H9 (cell line): ENCODE measurements around the gene KLHDC8A. TPM values are rescaled to one million over a fixed set of nuclear protein-coding genes. Genes with fewer than 3 reads are reported as not detected.
A peak's percentile ranks its signal among the peaks of the same experiment; 100 is the strongest.
"Not testable (repeated sequence)": the region's sequence is repeated elsewhere in the genome, so short reads cannot be mapped to it uniquely, and the experiment has no call there.

Experiments
- DNase-seq: peaks from one replicate; pipeline ENCODE4 v3.0.0-alpha.2; 2017
- H2AFZ ChIP-seq: one replicate; pipeline ENCODE4 v1.6.1; 2013; ENCODE audit warnings: mild to moderate bottlenecking, low read length, control low read depth, moderate library complexity
- H2AK5ac ChIP-seq: 2 replicates; pipeline ENCODE4 v1.6.1; 2013; ENCODE audit warnings: low read length, control low read depth, mixed read lengths; ENCODE audit not compliant: insufficient read length
- H2BK120ac ChIP-seq: one replicate; pipeline ENCODE4 v1.6.1; 2013; ENCODE audit warnings: low read depth, mild to moderate bottlenecking, low read length, control low read depth, inconsistent platforms; ENCODE audit not compliant: poor library complexity, severe bottlenecking
- H2BK12ac ChIP-seq: 2 replicates; pipeline ENCODE4 v1.6.1; 2013; ENCODE audit warnings: low read length, control low read depth, mixed read lengths, low read depth; ENCODE audit not compliant: insufficient read length
- H2BK15ac ChIP-seq: 2 replicates; pipeline ENCODE4 v1.6.1; 2013; ENCODE audit warnings: low read depth, low read length, control low read depth
- H2BK20ac ChIP-seq: one replicate; pipeline ENCODE4 v1.6.1; 2013; ENCODE audit warnings: low read depth, mild to moderate bottlenecking, low read length, control low read depth, inconsistent platforms; ENCODE audit not compliant: poor library complexity, severe bottlenecking
- H2BK5ac ChIP-seq: 2 replicates; pipeline ENCODE4 v1.6.1; 2013; ENCODE audit warnings: low read length, control low read depth, mixed read lengths; ENCODE audit not compliant: insufficient read length
- H3K14ac ChIP-seq: 2 replicates; pipeline ENCODE4 v1.6.1; 2013; ENCODE audit warnings: low read length, control low read depth; ENCODE audit not compliant: insufficient read depth
- H3K18ac ChIP-seq: 2 replicates; pipeline ENCODE4 v1.6.1; 2013; ENCODE audit warnings: low read depth, mild to moderate bottlenecking, mixed read lengths, low read length, control low read depth; ENCODE audit not compliant: insufficient read length
- H3K23ac ChIP-seq: 2 replicates; pipeline ENCODE4 v1.6.1; 2013; ENCODE audit warnings: low read length, control low read depth, mixed read lengths, low read depth; ENCODE audit not compliant: insufficient read length
- H3K23me2 ChIP-seq: 2 replicates; pipeline ENCODE4 v1.6.1; 2013; ENCODE audit warnings: low read depth, mild to moderate bottlenecking, mixed read lengths, low read length, control low read depth; ENCODE audit not compliant: insufficient read length, poor library complexity, severe bottlenecking
- H3K27ac ChIP-seq: 2 replicates; pipeline ENCODE4 v1.5.1; 2013; ENCODE audit warnings: low read length, control low read depth, mixed read lengths, low read depth; ENCODE audit not compliant: insufficient read length
- H3K27me3 ChIP-seq: 2 replicates; pipeline ENCODE4 v1.6.1; 2013; ENCODE audit warnings: low read length, control low read depth, inconsistent platforms; ENCODE audit not compliant: insufficient read depth
- H3K4ac ChIP-seq: 2 replicates; pipeline ENCODE4 v1.6.1; 2013; ENCODE audit warnings: low read depth, mild to moderate bottlenecking, control low read depth, inconsistent platforms, low read length, moderate library complexity
- H3K4me1 ChIP-seq: 2 replicates; pipeline ENCODE4 v1.6.1; 2013; ENCODE audit warnings: low read length, control low read depth, inconsistent platforms; ENCODE audit not compliant: insufficient read depth
- H3K4me2 ChIP-seq: 2 replicates; pipeline ENCODE4 v1.6.1; 2013; ENCODE audit warnings: low read length, control low read depth, mixed read lengths; ENCODE audit not compliant: insufficient read length, insufficient read depth
- H3K56ac ChIP-seq: 2 replicates; pipeline ENCODE4 v1.6.1; 2013; ENCODE audit warnings: low read depth, mild to moderate bottlenecking, mixed read lengths, low read length, control low read depth; ENCODE audit not compliant: insufficient read length
- H3K79me1 ChIP-seq: 2 replicates; pipeline ENCODE4 v1.6.1; 2013; ENCODE audit warnings: low read depth, mild to moderate bottlenecking, moderate library complexity, low read length, control low read depth, inconsistent platforms; ENCODE audit not compliant: insufficient read depth, poor library complexity, severe bottlenecking
- H3K79me2 ChIP-seq: 2 replicates; pipeline ENCODE4 v1.6.1; 2013; ENCODE audit warnings: low read length, control low read depth, inconsistent platforms; ENCODE audit not compliant: insufficient read depth
- H3K9ac ChIP-seq: 2 replicates; pipeline ENCODE4 v1.6.1; 2013; ENCODE audit warnings: low read length, control low read depth, mixed read lengths; ENCODE audit not compliant: insufficient read length; ENCODE audit errors: extremely low read depth
- H3K9me3 ChIP-seq: one replicate; pipeline ENCODE4 v1.6.1; 2013; ENCODE audit warnings: low read depth, low read length, inconsistent platforms; ENCODE audit not compliant: control insufficient read depth
- H3T11ph ChIP-seq: one replicate; pipeline ENCODE4 v1.6.1; 2013; ENCODE audit warnings: mild to moderate bottlenecking, low read length, control low read depth, inconsistent platforms
- H4K20me1 ChIP-seq: one replicate; pipeline ENCODE4 v1.6.1; 2013; ENCODE audit not compliant: control insufficient read depth, insufficient read length, insufficient read depth
- H4K5ac ChIP-seq: 2 replicates; pipeline ENCODE4 v1.6.1; 2013; ENCODE audit warnings: low read depth, mild to moderate bottlenecking, mixed read lengths, low read length, control low read depth; ENCODE audit not compliant: insufficient read length
- H4K8ac ChIP-seq: replicated peaks from 2 replicates; pipeline ENCODE4 v1.6.1; 2013; ENCODE audit warnings: low read length, control low read depth, mixed read lengths, low read depth; ENCODE audit not compliant: insufficient read length
- H4K91ac ChIP-seq: 2 replicates; pipeline ENCODE4 v1.6.1; 2013; ENCODE audit warnings: low read depth, mild to moderate bottlenecking, moderate library complexity, mixed read lengths, low read length, control low read depth; ENCODE audit not compliant: insufficient read length
- H3K27ac Mint-ChIP-seq, 3 experiments: 2 replicates in 2 of 3; 3 replicates in 1 of 3; pipeline ENCODE4 v1.8.0; 2020 to 2021; ENCODE audit warnings: mixed read lengths in 3 of 3, mild to moderate bottlenecking in 1 of 3, moderate library complexity in 1 of 3
- H3K27me3 Mint-ChIP-seq: 2 replicates; pipeline ENCODE4 v1.8.0; 2021; ENCODE audit warnings: low read depth, mild to moderate bottlenecking, moderate library complexity, mixed read lengths
- H3K36me3 Mint-ChIP-seq, 3 experiments: 2 replicates in 2 of 3; 3 replicates in 1 of 3; pipeline ENCODE4 v1.8.0; 2020 to 2021; ENCODE audit warnings: low read depth in 3 of 3, mixed read lengths in 3 of 3; ENCODE audit not compliant: insufficient read depth in 1 of 3
- H3K4me1 Mint-ChIP-seq, 2 experiments: 2 replicates each; pipeline ENCODE4 v1.8.0; 2020; ENCODE audit warnings: mixed read lengths in 2 of 2
- H3K4me3 Mint-ChIP-seq, 2 experiments: 2 replicates in 1 of 2; 3 replicates in 1 of 2; pipeline ENCODE4 v1.8.0; 2020 to 2021; ENCODE audit warnings: mild to moderate bottlenecking in 2 of 2, mixed read lengths in 2 of 2, moderate library complexity in 1 of 2
- H3K9me3 Mint-ChIP-seq, 2 experiments: 2 replicates in 1 of 2; 3 replicates in 1 of 2; pipeline ENCODE4 v1.8.0; 2020; ENCODE audit warnings: mild to moderate bottlenecking in 2 of 2, mixed read lengths in 2 of 2, moderate library complexity in 1 of 2
- WGBS: extraction: QIAGEN DNeasy Blood & Tissue Kit; methylation state at CpG from one replicate; pipeline ENCODE4 v1.1.7; 2013; ENCODE audit warnings: missing lambda C conversion rate, low lambda C conversion rate, mixed read lengths; ENCODE audit not compliant: insufficient read length; ENCODE audit errors: extremely low coverage; 5-methylcytosine and 5-hydroxymethylcytosine counted together
- total RNA-seq: library from RNA; stranded (reverse); gene quantifications from 2 replicates; pipeline ENCODE4 v1.2.1, GENCODE V29; 2021
- TF ChIP-seq, protein P1 (sequence below): fragments of 200-600 bp; sonication (generic); conservative IDR thresholded peaks from 3 replicates; pipeline ENCODE4 v1.8.0; 2021; ENCODE audit warnings: antibody characterized with exemption, mild to moderate bottlenecking

KLHDC8A gene
- total RNA-seq, 1 experiment from 2014 or later: 0.96 TPM

DNA sequence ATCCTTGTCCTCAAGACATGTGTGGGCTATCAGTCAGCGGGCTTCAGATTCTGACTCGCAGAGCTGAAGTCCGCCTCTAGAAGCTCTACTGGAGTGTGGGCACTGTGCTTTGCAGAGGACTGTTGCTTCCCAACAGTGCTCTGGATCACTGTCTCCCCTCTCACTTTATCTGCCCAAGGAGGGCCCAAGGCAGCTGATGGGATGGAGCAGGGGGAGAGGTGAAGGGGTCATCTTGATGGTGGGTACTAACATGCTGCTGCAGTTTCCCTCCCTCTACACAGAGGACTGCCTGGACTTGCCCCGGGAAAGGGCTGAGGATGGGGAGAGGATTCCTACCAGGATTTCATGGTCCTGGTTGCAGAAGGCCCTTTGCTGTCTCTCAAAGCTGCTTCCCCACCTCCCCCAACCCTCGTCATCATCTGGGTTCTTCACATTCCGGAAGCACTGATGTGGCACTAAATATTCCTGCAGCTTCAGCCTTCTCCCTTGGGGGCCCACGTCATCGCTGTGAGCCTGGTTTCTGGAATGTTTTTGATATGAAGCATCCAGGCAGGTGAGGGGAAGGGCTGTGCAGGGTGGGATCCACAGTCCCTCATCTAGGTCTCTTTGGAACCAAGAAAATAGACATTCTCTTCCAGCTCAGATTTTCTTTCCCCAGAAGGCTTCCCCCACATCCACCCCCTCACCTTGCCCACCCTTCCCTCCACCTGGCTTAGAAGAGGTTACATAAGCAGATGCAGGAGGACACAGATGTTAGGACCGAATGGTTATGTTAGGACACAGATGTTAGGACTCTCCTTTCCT is 58.3 kb downstream of the KLHDC8A start:
- H3K27ac ChIP-seq: peak overlapping the region; percentile 16
- H4K8ac ChIP-seq: peak overlapping the region; percentile 58
- H3K4ac ChIP-seq: peak overlapping the region; percentile 47; the same call in 1 of the 2 replicates
- WGBS: no CpG with 5 or more reads among the region's 9 CpGs
- H3K4me3 Mint-ChIP-seq: peak overlapping the region in 1 of 2 experiments; percentile 23; a peak in 1 of 5 replicates
- peaks cover 24% of the 10 kb centered on the region for H3K4me1 ChIP-seq
- DNase-seq: peak; percentile 88
- no peak overlapping the region for H2AFZ ChIP-seq
- H3K27me3 ChIP-seq: no peaks in the 10 kb centered on the region
- H3K23me2 ChIP-seq: peaks cover 5% of the 10 kb centered on the region
- H2BK15ac ChIP-seq: peak overlapping the region; percentile 9; the same call in 1 of the 2 replicates
- H3K9ac ChIP-seq: no peak overlapping the region
- no peak overlapping the region for H2BK120ac ChIP-seq
- no peaks in the 10 kb centered on the region for H3K9me3 ChIP-seq
- H3K4me1 Mint-ChIP-seq: peaks cover 75 to 85% of the 10 kb centered on the region in 2 experiments
- no peaks in the 10 kb centered on the region for H3K79me2 ChIP-seq
- peak overlapping the region; percentile 93 to 98 (median 94); a peak in 6 of 7 replicates for H3K27ac Mint-ChIP-seq
- H3K56ac ChIP-seq: no peak overlapping the region
- peak overlapping the region; percentile 77 for H2AK5ac ChIP-seq
- peak overlapping the region; percentile 82 for H3K18ac ChIP-seq
- H3K14ac ChIP-seq: peak overlapping the region; percentile 74; the same call in 1 of the 2 replicates
- H2BK20ac ChIP-seq: no peak overlapping the region
- H3K23ac ChIP-seq: no peak overlapping the region
- no peak overlapping the region for H3K4me2 ChIP-seq
- no peaks in the 10 kb centered on the region; a peak in 1 of 5 replicates for H3K9me3 Mint-ChIP-seq
- no peak overlapping the region for H3T11ph ChIP-seq
- H2BK12ac ChIP-seq: peak overlapping the region; percentile 71
- H3K27me3 Mint-ChIP-seq: no peaks in the 10 kb centered on the region
- peak overlapping the region; percentile 29 for H4K91ac ChIP-seq
- TF ChIP-seq, protein P1, sequence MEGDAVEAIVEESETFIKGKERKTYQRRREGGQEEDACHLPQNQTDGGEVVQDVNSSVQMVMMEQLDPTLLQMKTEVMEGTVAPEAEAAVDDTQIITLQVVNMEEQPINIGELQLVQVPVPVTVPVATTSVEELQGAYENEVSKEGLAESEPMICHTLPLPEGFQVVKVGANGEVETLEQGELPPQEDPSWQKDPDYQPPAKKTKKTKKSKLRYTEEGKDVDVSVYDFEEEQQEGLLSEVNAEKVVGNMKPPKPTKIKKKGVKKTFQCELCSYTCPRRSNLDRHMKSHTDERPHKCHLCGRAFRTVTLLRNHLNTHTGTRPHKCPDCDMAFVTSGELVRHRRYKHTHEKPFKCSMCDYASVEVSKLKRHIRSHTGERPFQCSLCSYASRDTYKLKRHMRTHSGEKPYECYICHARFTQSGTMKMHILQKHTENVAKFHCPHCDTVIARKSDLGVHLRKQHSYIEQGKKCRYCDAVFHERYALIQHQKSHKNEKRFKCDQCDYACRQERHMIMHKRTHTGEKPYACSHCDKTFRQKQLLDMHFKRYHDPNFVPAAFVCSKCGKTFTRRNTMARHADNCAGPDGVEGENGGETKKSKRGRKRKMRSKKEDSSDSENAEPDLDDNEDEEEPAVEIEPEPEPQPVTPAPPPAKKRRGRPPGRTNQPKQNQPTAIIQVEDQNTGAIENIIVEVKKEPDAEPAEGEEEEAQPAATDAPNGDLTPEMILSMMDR: no peak
- H3K36me3 Mint-ChIP-seq: peaks cover 8 to 13% (median 13%) of the 10 kb centered on the region in 3 experiments
- no peak overlapping the region for H2BK5ac ChIP-seq
- H4K20me1 ChIP-seq: no peaks in the 10 kb centered on the region
- peak overlapping the region; percentile 85 for H4K5ac ChIP-seq
- no peaks in the 10 kb centered on the region for H3K79me1 ChIP-seq

- H3K56ac ChIP-seq, H4K5ac ChIP-seq, H3T11ph ChIP-seq, H3K27me3 ChIP-seq, H2BK15ac ChIP-seq, H3K36me3 Mint-ChIP-seq, H2AFZ ChIP-seq, H3K9me3 ChIP-seq, H3K4ac ChIP-seq, DNase-seq, H2BK12ac ChIP-seq, H3K79me1 ChIP-seq, H3K27ac ChIP-seq, H3K79me2 ChIP-seq, H3K23ac ChIP-seq, H4K8ac ChIP-seq, H3K9ac ChIP-seq, H2BK120ac ChIP-seq, H3K4me3 Mint-ChIP-seq, H4K20me1 ChIP-seq, H3K4me2 ChIP-seq, H3K9me3 Mint-ChIP-seq, H2AK5ac ChIP-seq, H3K27me3 Mint-ChIP-seq, H2BK5ac ChIP-seq, H2BK20ac ChIP-seq, H3K23me2 ChIP-seq, H3K14ac ChIP-seq: not testable (repeated sequence)
- Histone ChIP-seq H4K91ac (peak overlapping the region; percentile 8), H3K18ac (peak overlapping the region; percentile 45), H3K4me1 (peaks cover 23% of the 10 kb centered on the region)
- peak overlapping the region; percentile 68 to 98 (median 94); a peak in 4 of 7 replicates for H3K27ac Mint-ChIP-seq
- no CpG with 5 or more reads among the region's 5 CpGs for WGBS
- H3K4me1 Mint-ChIP-seq: peaks cover 75 to 84% of the 10 kb centered on the region in 2 experiments
These were observed 59.1 kb downstream of the KLHDC8A start for GRCh38 chr1:205297546-205298177.
